SK-N-SH (cell line): Measurements from ENCODE around the gene TMEM184B.

Experiments
- ELF1 ChIP-seq: IDR thresholded peaks from 2 replicates; pipeline ENCODE4 v1.4.0; 2012
- EZH2phosphoT487 ChIP-seq: fragments of 200-600 bp; sonication (generic); IDR thresholded peaks from 2 replicates; pipeline ENCODE4 v1.6.1; 2017; ENCODE audit warnings: low read depth, mixed run types, mild to moderate bottlenecking, antibody characterized with exemption, moderate library complexity, borderline replicate concordance
- FOXJ3 ChIP-seq: sonication (generic); formaldehyde crosslinking; IDR thresholded peaks from 2 replicates; pipeline ENCODE4 v1.5.1; 2020; ENCODE audit warnings: mild to moderate bottlenecking, missing genetic modification reagents
- GABPA ChIP-seq: IDR thresholded peaks from 2 replicates; pipeline ENCODE4 v1.4.0; 2012; ENCODE audit warnings: low read depth, mild to moderate bottlenecking
- RXRA ChIP-seq: IDR thresholded peaks from 2 replicates; pipeline ENCODE4 v1.4.0; 2012; ENCODE audit warnings: low read depth, mild to moderate bottlenecking, borderline replicate concordance
- SIN3A ChIP-seq: IDR thresholded peaks from 2 replicates; pipeline ENCODE4 v1.6.1; 2012; ENCODE audit warnings: low read depth, mild to moderate bottlenecking, low read length, moderate library complexity, borderline replicate concordance
- YY1 ChIP-seq: IDR thresholded peaks from 2 replicates; pipeline ENCODE4 v1.4.0; 2012; ENCODE audit warnings: low read depth, mild to moderate bottlenecking
- TF ChIP-seq, protein P1 (sequence below): fragments of 200-600 bp; sonication (generic); IDR thresholded peaks from 2 replicates; pipeline ENCODE4 v1.6.1; 2017; ENCODE audit warnings: antibody characterized with exemption, mild to moderate bottlenecking, moderate library complexity
- TF ChIP-seq, protein P2 (sequence below): fragments of 150-350 bp; IDR thresholded peaks from 2 replicates; pipeline ENCODE4 v1.6.1; 2017; ENCODE audit warnings: antibody characterized with exemption, low read length, low read depth, borderline replicate concordance
- TF ChIP-seq, protein P3 (sequence below): IDR thresholded peaks from 2 replicates; pipeline ENCODE4 v1.6.1; 2012; ENCODE audit warnings: mild to moderate bottlenecking, low read depth, low read length, moderate library complexity
- TF ChIP-seq, protein P4 (sequence below): IDR thresholded peaks from 2 replicates; pipeline ENCODE4 v1.4.0; 2012; ENCODE audit warnings: low read depth, borderline replicate concordance

DNA sequence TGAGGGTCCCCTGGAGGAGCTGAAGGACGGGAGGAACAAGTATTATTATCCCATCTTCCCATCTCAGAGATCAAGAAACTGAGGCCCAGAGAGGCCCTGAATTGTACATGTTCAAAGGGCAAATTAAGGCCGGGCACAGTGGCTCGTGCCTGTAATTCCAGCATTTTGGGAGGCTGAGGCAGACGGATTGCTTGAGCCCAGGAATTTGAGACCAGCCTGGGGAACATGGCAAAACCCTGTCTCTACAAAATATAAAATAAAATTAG, 99.2 kb downstream of the TMEM184B start:
- TF ChIP-seq, protein P1, sequence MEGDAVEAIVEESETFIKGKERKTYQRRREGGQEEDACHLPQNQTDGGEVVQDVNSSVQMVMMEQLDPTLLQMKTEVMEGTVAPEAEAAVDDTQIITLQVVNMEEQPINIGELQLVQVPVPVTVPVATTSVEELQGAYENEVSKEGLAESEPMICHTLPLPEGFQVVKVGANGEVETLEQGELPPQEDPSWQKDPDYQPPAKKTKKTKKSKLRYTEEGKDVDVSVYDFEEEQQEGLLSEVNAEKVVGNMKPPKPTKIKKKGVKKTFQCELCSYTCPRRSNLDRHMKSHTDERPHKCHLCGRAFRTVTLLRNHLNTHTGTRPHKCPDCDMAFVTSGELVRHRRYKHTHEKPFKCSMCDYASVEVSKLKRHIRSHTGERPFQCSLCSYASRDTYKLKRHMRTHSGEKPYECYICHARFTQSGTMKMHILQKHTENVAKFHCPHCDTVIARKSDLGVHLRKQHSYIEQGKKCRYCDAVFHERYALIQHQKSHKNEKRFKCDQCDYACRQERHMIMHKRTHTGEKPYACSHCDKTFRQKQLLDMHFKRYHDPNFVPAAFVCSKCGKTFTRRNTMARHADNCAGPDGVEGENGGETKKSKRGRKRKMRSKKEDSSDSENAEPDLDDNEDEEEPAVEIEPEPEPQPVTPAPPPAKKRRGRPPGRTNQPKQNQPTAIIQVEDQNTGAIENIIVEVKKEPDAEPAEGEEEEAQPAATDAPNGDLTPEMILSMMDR = no peak
- TF ChIP-seq ELF1 (no peak), GABPA (no peak), YY1 (no peak), EZH2phosphoT487 (no peak), FOXJ3 (CRISPR knock-in tag) (no peak), RXRA (no peak), SIN3A (no peak)
- TF ChIP-seq, protein P2, sequence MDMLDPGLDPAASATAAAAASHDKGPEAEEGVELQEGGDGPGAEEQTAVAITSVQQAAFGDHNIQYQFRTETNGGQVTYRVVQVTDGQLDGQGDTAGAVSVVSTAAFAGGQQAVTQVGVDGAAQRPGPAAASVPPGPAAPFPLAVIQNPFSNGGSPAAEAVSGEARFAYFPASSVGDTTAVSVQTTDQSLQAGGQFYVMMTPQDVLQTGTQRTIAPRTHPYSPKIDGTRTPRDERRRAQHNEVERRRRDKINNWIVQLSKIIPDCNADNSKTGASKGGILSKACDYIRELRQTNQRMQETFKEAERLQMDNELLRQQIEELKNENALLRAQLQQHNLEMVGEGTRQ = no peak
- TF ChIP-seq, protein P3, sequence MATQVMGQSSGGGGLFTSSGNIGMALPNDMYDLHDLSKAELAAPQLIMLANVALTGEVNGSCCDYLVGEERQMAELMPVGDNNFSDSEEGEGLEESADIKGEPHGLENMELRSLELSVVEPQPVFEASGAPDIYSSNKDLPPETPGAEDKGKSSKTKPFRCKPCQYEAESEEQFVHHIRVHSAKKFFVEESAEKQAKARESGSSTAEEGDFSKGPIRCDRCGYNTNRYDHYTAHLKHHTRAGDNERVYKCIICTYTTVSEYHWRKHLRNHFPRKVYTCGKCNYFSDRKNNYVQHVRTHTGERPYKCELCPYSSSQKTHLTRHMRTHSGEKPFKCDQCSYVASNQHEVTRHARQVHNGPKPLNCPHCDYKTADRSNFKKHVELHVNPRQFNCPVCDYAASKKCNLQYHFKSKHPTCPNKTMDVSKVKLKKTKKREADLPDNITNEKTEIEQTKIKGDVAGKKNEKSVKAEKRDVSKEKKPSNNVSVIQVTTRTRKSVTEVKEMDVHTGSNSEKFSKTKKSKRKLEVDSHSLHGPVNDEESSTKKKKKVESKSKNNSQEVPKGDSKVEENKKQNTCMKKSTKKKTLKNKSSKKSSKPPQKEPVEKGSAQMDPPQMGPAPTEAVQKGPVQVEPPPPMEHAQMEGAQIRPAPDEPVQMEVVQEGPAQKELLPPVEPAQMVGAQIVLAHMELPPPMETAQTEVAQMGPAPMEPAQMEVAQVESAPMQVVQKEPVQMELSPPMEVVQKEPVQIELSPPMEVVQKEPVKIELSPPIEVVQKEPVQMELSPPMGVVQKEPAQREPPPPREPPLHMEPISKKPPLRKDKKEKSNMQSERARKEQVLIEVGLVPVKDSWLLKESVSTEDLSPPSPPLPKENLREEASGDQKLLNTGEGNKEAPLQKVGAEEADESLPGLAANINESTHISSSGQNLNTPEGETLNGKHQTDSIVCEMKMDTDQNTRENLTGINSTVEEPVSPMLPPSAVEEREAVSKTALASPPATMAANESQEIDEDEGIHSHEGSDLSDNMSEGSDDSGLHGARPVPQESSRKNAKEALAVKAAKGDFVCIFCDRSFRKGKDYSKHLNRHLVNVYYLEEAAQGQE = no peak
- TF ChIP-seq, protein P4, sequence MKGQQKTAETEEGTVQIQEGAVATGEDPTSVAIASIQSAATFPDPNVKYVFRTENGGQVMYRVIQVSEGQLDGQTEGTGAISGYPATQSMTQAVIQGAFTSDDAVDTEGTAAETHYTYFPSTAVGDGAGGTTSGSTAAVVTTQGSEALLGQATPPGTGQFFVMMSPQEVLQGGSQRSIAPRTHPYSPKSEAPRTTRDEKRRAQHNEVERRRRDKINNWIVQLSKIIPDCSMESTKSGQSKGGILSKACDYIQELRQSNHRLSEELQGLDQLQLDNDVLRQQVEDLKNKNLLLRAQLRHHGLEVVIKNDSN = no peak
